DOHH2 (cell line): Measurements from ENCODE around the gene MDFIC.

Source experiments
- CTCF ChIP-seq: fragments of 200-600 bp; sonication (generic); IDR thresholded peaks from one replicate; pipeline ENCODE4 v1.5.1; 2014; ENCODE audit warnings: antibody characterized with exemption, mild to moderate bottlenecking, low read depth, low read length; ENCODE audit not compliant: poor library complexity, severe bottlenecking
- EZH2phosphoT487 ChIP-seq: fragments of 200-600 bp; sonication (generic); IDR thresholded peaks from 2 replicates; pipeline ENCODE4 v1.6.1; 2017; ENCODE audit warnings: borderline replicate concordance, mild to moderate bottlenecking, antibody characterized with exemption, low read length, moderate library complexity, mixed read lengths

- TF ChIP-seq CTCF (no peak), EZH2phosphoT487 (no peak)
Observed at GRCh38 chr7:114922026-114922651, at the start of gene MDFIC.
